ENCODE data around the gene PRRC2B. TPM values are rescaled to one million over a fixed set of nuclear protein-coding genes. Genes with fewer than 3 reads are reported as not detected.
"Not testable (repeated sequence)": the region's sequence is repeated elsewhere in the genome, so short reads cannot be mapped to it uniquely, and the experiment has no call there.

Gene PRRC2B
- total and polyA plus RNA-seq, 12 donors, result 26.4 to 153 (median 126) TPM

DNA sequence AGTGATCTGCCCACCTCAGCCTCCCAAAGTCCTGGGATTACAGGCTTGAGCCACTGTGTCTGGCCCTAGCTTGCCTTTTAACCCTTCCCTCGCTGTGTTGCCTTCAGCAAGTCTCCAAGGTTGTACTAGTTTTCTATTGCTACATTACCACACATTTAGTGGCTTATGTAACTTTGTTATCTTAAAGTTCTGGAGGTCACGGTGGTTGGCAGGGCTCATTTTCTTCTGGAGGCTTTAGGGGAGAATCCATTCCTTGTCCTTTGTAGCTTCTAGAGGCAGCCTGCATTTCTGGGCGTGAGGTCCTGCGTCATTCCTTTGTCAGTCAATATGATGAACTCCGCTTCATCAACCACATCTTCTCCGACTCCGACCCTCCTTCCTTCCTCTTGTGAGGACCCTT, 2.9 kb upstream of the PRRC2B start:
- TF ChIP-seq CTCF (IDR thresholded peaks at IDR 0.05), result no peak
- no peak overlapping the region for H3K27ac ChIP-seq
- no peaks in the 10 kb centered on the region for H3K36me3 ChIP-seq
- intact Hi-C loops (cut with DNase I), result loop anchor here in 4 of 10 donors (5.0 to 10.0 kb wide), 3 partner anchors 84 to 91 kb away; no protein-coding TSS in a partner anchor
- ATAC-seq (no peak), DNase-seq (no peak)
- no peaks in the 10 kb centered on the region for H3K9me3 ChIP-seq
- H3K27me3 ChIP-seq, result no peaks in the 10 kb centered on the region
- 77 to 82% methylated on average over 7 of the region's 7 CpGs for WGBS, 2 donors
- H3K4me1 ChIP-seq, result peaks cover 5 to 22% (median 17%) of the 10 kb centered on the region in 9 donors
- no peak overlapping the region for H3K4me3 ChIP-seq

DNA sequence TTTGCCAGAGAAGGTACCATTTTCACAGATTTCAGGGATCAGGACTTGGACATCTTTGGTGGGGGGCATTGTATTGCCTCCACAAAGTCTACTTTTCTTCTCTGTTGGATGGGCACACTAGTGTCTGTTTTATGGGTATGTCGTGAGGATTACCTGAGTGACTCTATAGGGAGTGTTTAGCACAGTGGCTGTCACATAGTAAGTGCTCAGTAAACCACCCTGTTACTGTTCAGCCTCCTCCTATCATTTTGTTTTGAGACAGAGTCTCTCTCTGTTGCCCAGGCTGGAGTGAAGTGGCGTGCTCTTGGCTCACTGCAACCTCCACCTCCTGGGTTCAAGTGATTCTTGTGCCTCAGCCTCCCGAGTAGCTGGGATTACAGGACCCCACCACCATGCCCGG, 2.4 kb upstream of the PRRC2B start:
- TF ChIP-seq CTCF (IDR thresholded peaks at IDR 0.05), result no peak
- Histone ChIP-seq H3K4me3 (no peak overlapping the region), H3K4me1 (peaks cover 9 to 27% (median 22%) of the 10 kb centered on the region in 9 donors), H3K36me3 (no peaks in the 10 kb centered on the region), H3K9me3 (no peaks in the 10 kb centered on the region), H3K27ac (no peak overlapping the region), H3K27me3 (no peaks in the 10 kb centered on the region)
- WGBS, 2 donors, result 96 to 98% methylated on average over 4 of the region's 4 CpGs
- DNase-seq, result no peak
- intact Hi-C loops (cut with DNase I), result loop anchor here in 4 of 10 donors (5.0 to 10.0 kb wide), 3 partner anchors 83 to 91 kb away; no protein-coding TSS in a partner anchor
- ATAC-seq, result no peak

DNA sequence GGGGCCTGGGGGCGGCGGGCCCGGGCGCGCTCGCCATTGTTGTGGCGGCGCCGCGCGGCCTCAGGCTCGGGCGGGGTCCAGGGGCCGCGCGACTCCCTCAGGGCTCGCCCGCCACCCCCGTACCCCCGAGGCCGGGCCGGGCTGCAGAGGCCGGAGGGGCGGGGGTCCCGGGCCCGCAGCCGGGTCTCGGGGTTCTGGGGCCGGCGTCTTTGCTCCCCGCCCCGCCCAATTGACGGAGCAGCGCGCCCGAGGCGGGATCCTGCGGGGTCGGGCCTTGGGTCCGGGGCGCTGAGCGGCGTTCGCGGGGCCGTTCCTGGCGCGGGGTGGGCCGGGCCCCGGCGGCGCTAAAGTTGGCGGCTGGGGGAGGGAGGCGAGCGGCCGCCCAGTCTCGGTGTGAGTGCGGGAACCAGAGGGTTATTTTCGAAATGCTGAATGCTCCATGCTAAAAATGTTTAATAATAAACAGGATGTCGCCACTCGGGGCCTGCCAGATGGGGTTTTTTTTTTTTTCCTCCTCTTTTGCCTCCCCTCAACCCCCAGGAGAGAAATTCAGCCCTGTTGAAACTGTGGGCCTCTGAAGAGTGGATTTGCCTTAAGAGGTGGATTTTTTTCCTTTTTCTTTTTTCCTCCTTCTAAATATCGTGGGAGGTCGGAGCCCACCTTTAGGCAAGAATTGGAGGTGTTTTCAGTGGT, 724 bp downstream of the PRRC2B start:
- 0 to 1% methylated on average over 28 to 63 of the region's 63 CpGs for WGBS, 2 donors
- Histone ChIP-seq H3K27me3 (no peaks in the 10 kb centered on the region), H3K4me1 (peaks cover 25 to 58% (median 53%) of the 10 kb centered on the region in 9 donors), H3K27ac (peak overlapping the region; percentile 82 to 99 (median 97)), H3K9me3 (no peaks in the 10 kb centered on the region), H3K4me3 (peak overlapping the region; percentile 51 to 88 (median 74)), H3K36me3 (no peaks in the 10 kb centered on the region)
- DNase-seq (peak; percentile 54 to 66), ATAC-seq (peak; percentile 47 to 63 (median 55))
- no peak for TF ChIP-seq CTCF (IDR thresholded peaks at IDR 0.05)
- intact Hi-C loops (cut with DNase I), result loop anchor here in 5 of 10 donors (1.0 to 10.0 kb wide), 4 partner anchors 21 to 88 kb away; no protein-coding TSS in a partner anchor

DNA sequence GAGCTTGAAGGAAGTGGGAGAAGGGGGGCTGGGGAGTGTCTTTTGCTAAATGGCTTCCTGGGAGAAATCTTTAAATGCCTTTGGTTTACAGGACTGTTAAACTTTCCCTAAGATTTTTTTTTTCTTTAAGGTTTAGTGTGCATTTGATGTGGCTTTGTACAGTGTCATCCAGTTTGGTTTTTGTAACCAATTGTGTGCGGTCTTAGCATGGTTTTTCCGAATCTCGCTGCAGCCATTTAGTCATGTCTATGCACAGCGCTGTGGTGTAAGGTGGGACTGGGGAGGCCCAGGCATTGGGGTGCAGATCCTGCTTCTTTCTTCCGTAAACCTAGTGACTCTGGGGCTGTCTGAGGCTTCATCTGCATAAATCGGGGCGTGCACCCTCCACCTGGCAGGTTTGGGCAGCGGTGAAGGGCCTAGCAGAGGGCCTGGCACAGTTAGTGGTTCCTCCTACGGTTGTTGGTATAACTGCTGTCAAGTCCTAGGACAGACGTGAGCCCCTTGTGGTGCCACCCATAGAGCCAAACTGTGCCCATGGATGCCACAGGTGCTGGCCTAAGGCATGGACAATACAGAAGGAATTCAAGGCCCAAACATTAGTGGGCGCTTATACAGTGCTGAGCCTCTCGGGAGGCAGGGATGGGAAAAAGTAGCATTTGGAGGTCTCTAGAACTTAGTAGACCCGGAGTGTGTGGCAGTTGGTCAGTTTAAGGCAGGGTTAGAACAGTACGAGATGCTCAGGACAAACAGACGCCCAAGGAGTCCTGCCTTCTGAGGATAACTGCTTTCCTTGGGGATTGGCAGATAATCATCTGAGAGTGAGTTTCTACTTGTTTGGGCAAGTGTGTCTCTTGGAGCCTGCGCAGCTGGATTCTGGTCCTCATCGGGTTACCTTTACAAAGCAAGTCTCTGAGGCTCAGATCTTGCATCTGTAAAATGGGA, 1.5 kb downstream of the PRRC2B start:
- no peaks in the 10 kb centered on the region for H3K9me3 ChIP-seq
- peak in 1 of 2 donors; percentile 15 for DNase-seq
- peaks cover 27 to 66% (median 61%) of the 10 kb centered on the region in 9 donors for H3K4me1 ChIP-seq
- peak overlapping the region; percentile 82 to 99 (median 97) for H3K27ac ChIP-seq
- intact Hi-C loops (cut with DNase I), result loop anchor here in 2 of 10 donors (10.0 kb wide), 1 partner anchor 79 kb away; no protein-coding TSS in a partner anchor
- H3K36me3 ChIP-seq, result no peaks in the 10 kb centered on the region
- peak overlapping the region; percentile 51 to 88 (median 74) for H3K4me3 ChIP-seq
- H3K27me3 ChIP-seq, result no peaks in the 10 kb centered on the region
- peak in 6 of 8 donors; percentile 9 to 22 (median 19) for ATAC-seq
- 18 to 20% methylated on average over 17 of the region's 17 CpGs for WGBS, 2 donors
- TF ChIP-seq CTCF (IDR thresholded peaks at IDR 0.05), result no peak

DNA sequence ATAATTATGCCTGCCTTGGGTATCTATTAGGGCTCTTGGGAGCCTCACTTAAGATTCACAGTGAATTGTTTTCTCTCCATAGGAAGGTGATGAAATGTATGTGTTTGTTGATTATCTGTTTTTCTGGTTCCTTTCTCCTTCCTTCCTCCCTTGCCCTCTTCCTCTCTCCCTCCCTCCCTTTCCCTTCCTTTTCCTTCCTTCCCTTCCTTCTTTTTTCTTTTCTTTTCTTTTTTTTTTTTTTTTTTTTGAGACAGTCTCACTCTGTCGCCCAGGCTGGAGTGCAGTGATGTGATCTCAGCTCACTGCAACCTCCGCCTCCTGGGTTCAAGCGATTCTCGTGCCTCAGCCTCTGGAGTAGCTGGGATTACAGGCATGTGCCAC, 2.2 kb downstream of the PRRC2B start:
- Histone ChIP-seq H3K27ac (peak overlapping the region in 8 of 10 donors; percentile 82 to 99 (median 97)), H3K4me1 (peaks cover 27 to 71% (median 65%) of the 10 kb centered on the region in 9 donors), H3K4me3 (peak overlapping the region in 9 of 10 donors; percentile 58 to 88 (median 74))
- WGBS, 2 donors, result 38 to 40% methylated on average over 4 of the region's 4 CpGs
- not testable (repeated sequence) for DNase-seq, ATAC-seq, H3K9me3 ChIP-seq, H3K36me3 ChIP-seq, H3K27me3 ChIP-seq
- intact Hi-C loops (cut with DNase I), result loop anchor here in 2 of 10 donors (10.0 kb wide), 1 partner anchor 79 kb away; no protein-coding TSS in a partner anchor
